Heart right ventricle (tissue), 16 donors: ENCODE measurements around the gene GRIN2A. TPM values are rescaled to one million over a fixed set of nuclear protein-coding genes. Genes with fewer than 3 reads are reported as not detected.

ENCODE experiments used
- ATAC-seq, 8 donors: fragments of 200-7000 bp; cut with Tn5 transposase; one replicate each; pipeline ENCODE4 v1.9.1; 2020; ENCODE audit warnings: mild to moderate bottlenecking in 8 of 8, moderate library complexity in 8 of 8, moderate number of reproducible peaks in 1 of 8
- DNase-seq, 2 donors: peaks; one replicate each; pipeline ENCODE4 v3.0.0-alpha.2; 2020
- H3K27ac ChIP-seq, 10 donors: fragments of 200-600 bp; sonication (generic) in 2 of 10; one replicate each; pipeline versions ENCODE4 v1.5.0 to v1.8.0; 2020 to 2022; ENCODE audit warnings: mild to moderate bottlenecking in 3 of 10
- H3K27me3 ChIP-seq, 7 donors: fragments of 200-600 bp; one replicate each; pipeline ENCODE4 v1.8.0; 2021 to 2022; ENCODE audit warnings: mild to moderate bottlenecking in 2 of 7
- H3K36me3 ChIP-seq, 9 donors: fragments of 200-600 bp; sonication (generic) in 1 of 9; one replicate each; pipeline versions ENCODE4 v1.5.0 to v1.8.0; 2020 to 2022; ENCODE audit warnings: mild to moderate bottlenecking in 2 of 9
- H3K4me1 ChIP-seq, 9 donors: fragments of 200-600 bp; sonication (generic) in 1 of 9; one replicate each; pipeline versions ENCODE4 v1.5.0 to v1.8.0; 2020 to 2022; ENCODE audit warnings: mild to moderate bottlenecking in 4 of 9
- H3K4me3 ChIP-seq, 10 donors: fragments of 200-600 bp; sonication (generic) in 2 of 10; one replicate each; pipeline versions ENCODE4 v1.5.0 to v1.8.0; 2020 to 2022; ENCODE audit warnings: mild to moderate bottlenecking in 7 of 10, moderate library complexity in 2 of 10
- H3K9me3 ChIP-seq, 11 donors: fragments of 200-600 bp in 10 of 11; sonication (generic) in 2 of 11; one replicate each; pipeline versions ENCODE4 v1.5.0 to v1.8.0; 2013 to 2022; ENCODE audit warnings: mild to moderate bottlenecking in 2 of 11, control low read depth in 1 of 11, moderate library complexity in 1 of 11
- CTCF ChIP-seq, 9 donors: fragments of 200-600 bp; sonication (generic) in 2 of 9; IDR thresholded peaks; one replicate each; pipeline versions ENCODE4 v1.5.0 to v1.8.0; 2021 to 2022; ENCODE audit warnings: antibody characterized with exemption in 9 of 9, mild to moderate bottlenecking in 5 of 9, moderate library complexity in 1 of 9
- whole genome bisulfite sequencing, 2 donors: extraction: QIAGEN DNeasy Blood & Tissue Kit; methylation state at CpG; one replicate each; pipeline ENCODE4 v1.1.7; 2013; ENCODE audit warnings: inconsistent platforms in 1 of 2; 5-methylcytosine and 5-hydroxymethylcytosine counted together
- intact Hi-C, 10 donors: fragments of 100-400 bp; cut with DNase I; formaldehyde crosslinking; loops; one replicate each; pipeline versions ENCODE4 v1.11.1 to v1.14.2; 2022
- polyA plus RNA-seq, 2 donors: library from polyadenylated mRNA; stranded (reverse); fragments of 200-250 nt; gene quantifications; one replicate each; pipeline ENCODE4 v1.2.3, GENCODE V29; 2013
- total RNA-seq, 10 donors: library from RNA; stranded (reverse); fragmentation: NEBNext Ultra II Directional in 3 of 10; extraction: Animal tissue kit (Norgen Biotek cat#: 25700) in 3 of 10; gene quantifications; one replicate each; pipeline versions ENCODE4 v1.2.1 to v1.2.4, GENCODE V29; 2021 to 2023
- donor health status: Arrhythmogenic right ventricular cardiomyopathy.
- donor health status: ischemic (EF 13 %, LVEDD 7.1; RV severe dilation, severe dysfunction).
- donor health status: healthy with polysubstance abuse.
- donor health status: DM: no; HTN: yes; CAD: no.
- donor health status: DM: no; HTN: no; CAD: no.
- donor health status: ischemic (EF 25% LVEDD 6.9; RV normal size, moderate dysfunction).
- donor health status: ischemic (EF 25% LVEDD 5.7; RV mildly dilated, moderate dysfunction).
- donor health status: healthy.
- donor health status: DM: yes; HTN: yes; CAD: no.
- donor health status: Ischemic cardiomyopathy.
- donor health status: ischemic (EF 35%, LVEDD 5.7; RV mildly dilated, moderate dysfunction).
- donor health status: nonischemic (EF 11% LVEDD 7.7; RV severe dilation, severe dysfunction).
- donor health status: DM: yes; HTN: yes; CAD: no.
- donor health status: PGD.
- donor health status: ischemic (EF 29% LVEDD 5.4; RV normal size, mild dysfunction).
- donor health status: nonischemic (EF 23%, LVEDD 6.1; RV moderate dilation, normal function).

Gene GRIN2A
- total and polyA plus RNA-seq, 12 donors = 0.01 to 11.7 (median 4.7) TPM

- no peak overlapping the region for H3K4me3 ChIP-seq
- intact Hi-C loops = loop anchor here in 1 of 10 donors (10.0 kb wide), 1 partner anchor 221 kb away; no protein-coding TSS in a partner anchor
- ATAC-seq (no peak), DNase-seq (no peak)
- peaks cover 0 to 13% (median 3%) of the 10 kb centered on the region in 7 donors for H3K27me3 ChIP-seq
- 65 to 68% methylated on average over 3 of the region's 3 CpGs for WGBS, 2 donors
- no peak overlapping the region for H3K27ac ChIP-seq
- no peaks in the 10 kb centered on the region for H3K36me3 ChIP-seq
- no peaks in the 10 kb centered on the region for H3K9me3 ChIP-seq
- no peak for TF ChIP-seq CTCF (IDR thresholded peaks at IDR 0.05)
- H3K4me1 ChIP-seq = no peaks in the 10 kb centered on the region
Observed at GRCh38 chr16:9823510-9823909, 358.7 kb downstream of the GRIN2A start.

GRCh38 chr16:9821970-9822369, 360.3 kb downstream of the GRIN2A start:
- no peak for ATAC-seq
- no peaks in the 10 kb centered on the region for H3K36me3 ChIP-seq
- no peak overlapping the region for H3K27ac ChIP-seq
- H3K9me3 ChIP-seq = no peaks in the 10 kb centered on the region
- H3K27me3 ChIP-seq = peaks cover 0 to 8% (median 7%) of the 10 kb centered on the region in 7 donors
- DNase-seq = no peak
- no peak for TF ChIP-seq CTCF (IDR thresholded peaks at IDR 0.05)
- intact Hi-C loops = loop anchor here in 1 of 10 donors (10.0 kb wide), 1 partner anchor 223 kb away; no protein-coding TSS in a partner anchor
- no peaks in the 10 kb centered on the region for H3K4me1 ChIP-seq
- 60 to 65% methylated on average over 7 of the region's 7 CpGs for WGBS, 2 donors
- no peak overlapping the region for H3K4me3 ChIP-seq

GRCh38 chr16:9821331-9821730, 360.9 kb downstream of the GRIN2A start:
- H3K27ac ChIP-seq = no peak overlapping the region
- H3K4me1 ChIP-seq = no peaks in the 10 kb centered on the region
- H3K36me3 ChIP-seq = no peaks in the 10 kb centered on the region
- TF ChIP-seq CTCF (IDR thresholded peaks at IDR 0.05) = no peak
- 69 to 73% methylated on average over 3 of the region's 3 CpGs for WGBS, 2 donors
- H3K9me3 ChIP-seq = no peaks in the 10 kb centered on the region
- no peak overlapping the region for H3K4me3 ChIP-seq
- intact Hi-C loops = loop anchor here in 1 of 10 donors (10.0 kb wide), 1 partner anchor 223 kb away; no protein-coding TSS in a partner anchor
- ATAC-seq (no peak), DNase-seq (no peak)
- peaks cover 0 to 8% (median 3%) of the 10 kb centered on the region in 7 donors for H3K27me3 ChIP-seq

GRCh38 chr16:9820476-9821246, 361.6 kb downstream of the GRIN2A start:
- H3K4me1 ChIP-seq = no peaks in the 10 kb centered on the region
- H3K27ac ChIP-seq = no peak overlapping the region
- H3K27me3 ChIP-seq = peaks cover 0 to 8% (median 3%) of the 10 kb centered on the region in 7 donors
- intact Hi-C loops = loop anchor here in 1 of 10 donors (10.0 kb wide), 1 partner anchor 224 kb away; no protein-coding TSS in a partner anchor
- no peaks in the 10 kb centered on the region for H3K36me3 ChIP-seq
- H3K4me3 ChIP-seq = no peak overlapping the region
- peak in 1 of 9 donors; percentile 8 for TF ChIP-seq CTCF (IDR thresholded peaks at IDR 0.05)
- WGBS, 2 donors = 43 to 56% methylated on average over 8 of the region's 8 CpGs
- DNase-seq (no peak), ATAC-seq (no peak)
- no peaks in the 10 kb centered on the region for H3K9me3 ChIP-seq
